Measurements from ENCODE around the gene SSBP3. TPM values are rescaled to one million over a fixed set of nuclear protein-coding genes. Genes with fewer than 3 reads are reported as not detected.

The SSBP3 gene
- total and polyA plus RNA-seq, 9 of the 15 experiments (the other 6 are each of a cell fraction or from before 2014, with no cell fraction given), result 8.7 to 108 (median 33.8) TPM

DNA sequence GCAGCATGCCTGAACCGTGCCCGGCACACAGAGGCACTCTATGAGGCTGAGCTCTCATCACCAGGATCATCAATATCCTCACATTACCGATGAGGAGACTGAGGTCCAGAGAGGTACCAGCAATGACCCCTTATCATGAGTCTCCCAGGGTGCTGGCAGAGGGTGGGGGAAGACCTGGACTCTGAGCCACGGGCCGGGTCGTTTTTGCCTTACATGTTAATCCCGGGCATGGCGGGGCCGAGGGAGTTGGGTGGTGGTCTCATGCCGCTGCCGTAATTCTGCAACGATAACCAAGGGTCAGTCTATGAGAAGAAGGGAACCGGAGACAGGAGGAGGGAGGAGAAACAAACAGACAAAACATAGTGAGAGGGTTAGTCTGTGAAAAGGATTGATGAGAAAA is 163.2 kb downstream of the SSBP3 start:
- Histone ChIP-seq H3K4me3 (no peak overlapping the region), H3K4me1 (replicated peaks in 1 of 2; ENCODE audit: control insufficient read depth in 2 of 2, insufficient read depth in 2 of 2, low read length in 2 of 2) (peaks cover 0 to under 1% of the 10 kb centered on the region in 2 experiments; a peak in 2 of 5 replicates), H3K79me2 (ENCODE audit: control insufficient read depth, insufficient read depth, low read length) (no peaks in the 10 kb centered on the region), H3K36me3 (ENCODE audit: control insufficient read depth, insufficient read depth, low read length) (peaks cover 78% of the 10 kb centered on the region), H2AFZ (ENCODE audit: low read depth, low read length) (no peak overlapping the region), H3K27me3 (ENCODE audit: control insufficient read depth in 2 of 2, insufficient read depth in 2 of 2, low read length in 2 of 2) (no peaks in the 10 kb centered on the region), H3K9me3 (replicated peaks; ENCODE audit: control insufficient read depth, insufficient read depth, low read depth, low read length) (no peaks in the 10 kb centered on the region), H4K20me1 (replicated peaks; ENCODE audit: control insufficient read depth, insufficient read depth, low read length) (peaks cover 3% of the 10 kb centered on the region; the same call in 1 of the 2 replicates), H3K27ac (ENCODE audit: extremely low read depth, low read depth, low read length) (no peak overlapping the region), H3K9me1 (ENCODE audit: control insufficient read depth, insufficient read depth, low read length) (no peaks in the 10 kb centered on the region), H3K9ac (ENCODE audit: insufficient read depth in 1 of 2, low read depth in 2 of 2, low read length in 2 of 2) (no peak overlapping the region), H3K4me2 (ENCODE audit: insufficient read depth, low read length) (no peak overlapping the region)
- CTCF ChIA-PET (ENCODE audit: low intra/inter-chr PET ratio), result no interaction called here
- ATAC-seq (no peak), FAIRE-seq (no peak), DNase-seq (ENCODE audit: extremely low read depth in 1 of 4, low spot score in 3 of 4) (no peak)
- in situ Hi-C loops (cut with MboI) (no loop called here), intact Hi-C loops (cut with micrococcal nuclease) (no loop called here)
- WGBS (ENCODE audit: insufficient coverage, low coverage, missing lambda C conversion rate), result 79% methylated on average over 10 of the region's 13 CpGs
- BruUV-seq (replicated peaks), result no TSS peak
- TF ChIP-seq RBM22 (IDR thresholded peaks at IDR 0.05; ENCODE audit: low read depth, low read length, poor library complexity, severe bottlenecking), result peak; percentile 14
- TF ChIP-seq, protein P1, sequence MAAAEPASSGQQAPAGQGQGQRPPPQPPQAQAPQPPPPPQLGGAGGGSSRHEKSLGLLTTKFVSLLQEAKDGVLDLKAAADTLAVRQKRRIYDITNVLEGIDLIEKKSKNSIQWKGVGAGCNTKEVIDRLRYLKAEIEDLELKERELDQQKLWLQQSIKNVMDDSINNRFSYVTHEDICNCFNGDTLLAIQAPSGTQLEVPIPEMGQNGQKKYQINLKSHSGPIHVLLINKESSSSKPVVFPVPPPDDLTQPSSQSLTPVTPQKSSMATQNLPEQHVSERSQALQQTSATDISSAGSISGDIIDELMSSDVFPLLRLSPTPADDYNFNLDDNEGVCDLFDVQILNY (CRISPR knock-in tag; IDR thresholded peaks at IDR 0.05), result no peak
- TF ChIP-seq BACH1 (tag; IDR thresholded peaks at IDR 0.05), result no peak
- POLR2A ChIA-PET, result no interaction called here

DNA sequence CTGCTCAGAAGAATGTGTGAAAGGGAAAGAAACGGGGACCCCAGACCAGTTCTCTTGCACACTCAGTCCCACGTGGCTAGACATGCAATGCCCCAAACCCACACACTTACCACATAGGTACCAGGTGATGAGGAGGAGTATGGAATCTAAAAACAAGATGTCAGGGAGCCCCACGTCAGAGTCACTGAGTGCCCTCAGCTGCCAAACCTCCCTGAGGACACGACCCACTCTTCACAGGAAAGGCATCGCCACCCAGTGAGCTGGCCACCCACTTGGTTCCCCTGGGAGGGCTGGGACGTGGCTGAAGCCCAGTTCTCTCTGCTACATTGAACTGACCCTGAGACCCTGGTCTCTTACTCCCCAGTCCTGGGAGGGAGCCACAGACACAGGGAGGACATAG is 164.8 kb downstream of the SSBP3 start:
- WGBS (ENCODE audit: insufficient coverage, low coverage, missing lambda C conversion rate), result 89% methylated on average over 6 of the region's 6 CpGs
- no peak for FAIRE-seq
- TF ChIP-seq, protein P2, sequence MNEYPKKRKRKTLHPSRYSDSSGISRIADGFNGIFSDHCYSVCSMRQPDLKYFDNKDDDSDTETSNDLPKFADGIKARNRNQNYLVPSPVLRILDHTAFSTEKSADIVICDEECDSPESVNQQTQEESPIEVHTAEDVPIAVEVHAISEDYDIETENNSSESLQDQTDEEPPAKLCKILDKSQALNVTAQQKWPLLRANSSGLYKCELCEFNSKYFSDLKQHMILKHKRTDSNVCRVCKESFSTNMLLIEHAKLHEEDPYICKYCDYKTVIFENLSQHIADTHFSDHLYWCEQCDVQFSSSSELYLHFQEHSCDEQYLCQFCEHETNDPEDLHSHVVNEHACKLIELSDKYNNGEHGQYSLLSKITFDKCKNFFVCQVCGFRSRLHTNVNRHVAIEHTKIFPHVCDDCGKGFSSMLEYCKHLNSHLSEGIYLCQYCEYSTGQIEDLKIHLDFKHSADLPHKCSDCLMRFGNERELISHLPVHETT (CRISPR knock-in tag; conservative IDR thresholded peaks at IDR 0.05 in 1 of 2, IDR thresholded peaks at IDR 0.05 in 1 of 2), result no peak
- TF ChIP-seq ZFX (CRISPR knock-in tag; IDR thresholded peaks at IDR 0.05) (no peak), ZNF311 (CRISPR knock-in tag; IDR thresholded peaks at IDR 0.05) (no peak), ZNF584 (CRISPR knock-in tag; IDR thresholded peaks at IDR 0.05; ENCODE audit: low read depth) (no peak), ETV5 (CRISPR knock-in tag; IDR thresholded peaks at IDR 0.05; ENCODE audit: low read depth) (no peak), RAD51 (IDR thresholded peaks at IDR 0.05; ENCODE audit: borderline replicate concordance, low read depth) (no peak)
- TF ChIP-seq, protein P3, sequence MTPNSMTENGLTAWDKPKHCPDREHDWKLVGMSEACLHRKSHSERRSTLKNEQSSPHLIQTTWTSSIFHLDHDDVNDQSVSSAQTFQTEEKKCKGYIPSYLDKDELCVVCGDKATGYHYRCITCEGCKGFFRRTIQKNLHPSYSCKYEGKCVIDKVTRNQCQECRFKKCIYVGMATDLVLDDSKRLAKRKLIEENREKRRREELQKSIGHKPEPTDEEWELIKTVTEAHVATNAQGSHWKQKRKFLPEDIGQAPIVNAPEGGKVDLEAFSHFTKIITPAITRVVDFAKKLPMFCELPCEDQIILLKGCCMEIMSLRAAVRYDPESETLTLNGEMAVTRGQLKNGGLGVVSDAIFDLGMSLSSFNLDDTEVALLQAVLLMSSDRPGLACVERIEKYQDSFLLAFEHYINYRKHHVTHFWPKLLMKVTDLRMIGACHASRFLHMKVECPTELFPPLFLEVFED (CRISPR knock-in tag; conservative IDR thresholded peaks at IDR 0.05), result no peak
- TF ChIP-seq, protein P4, sequence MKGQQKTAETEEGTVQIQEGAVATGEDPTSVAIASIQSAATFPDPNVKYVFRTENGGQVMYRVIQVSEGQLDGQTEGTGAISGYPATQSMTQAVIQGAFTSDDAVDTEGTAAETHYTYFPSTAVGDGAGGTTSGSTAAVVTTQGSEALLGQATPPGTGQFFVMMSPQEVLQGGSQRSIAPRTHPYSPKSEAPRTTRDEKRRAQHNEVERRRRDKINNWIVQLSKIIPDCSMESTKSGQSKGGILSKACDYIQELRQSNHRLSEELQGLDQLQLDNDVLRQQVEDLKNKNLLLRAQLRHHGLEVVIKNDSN (CRISPR knock-in tag; IDR thresholded peaks at IDR 0.05), result no peak

More for the DNA sequence above, 164.8 kb downstream of the SSBP3 start:
- no peaks in the 10 kb centered on the region; a peak in 1 of 5 replicates for H3K4me1 ChIP-seq (replicated peaks in 1 of 2; ENCODE audit: control insufficient read depth in 2 of 2, insufficient read depth in 2 of 2, low read length in 2 of 2)
- H2AFZ ChIP-seq (ENCODE audit: low read depth, low read length), result no peak overlapping the region
- peak overlapping the region in 1 of 2 experiments; percentile 4; a peak in 1 of 4 replicates for H3K9ac ChIP-seq (ENCODE audit: insufficient read depth in 1 of 2, low read depth in 2 of 2, low read length in 2 of 2)
- H4K20me1 ChIP-seq (replicated peaks; ENCODE audit: control insufficient read depth, insufficient read depth, low read length), result peaks cover 3% of the 10 kb centered on the region; the same call in 1 of the 2 replicates
- CTCF ChIA-PET (ENCODE audit: low intra/inter-chr PET ratio), result no interaction called here
- H3K27ac ChIP-seq (ENCODE audit: extremely low read depth, low read depth, low read length), result no peak overlapping the region
- H3K4me3 ChIP-seq, result no peak overlapping the region
- no peak overlapping the region for H3K4me2 ChIP-seq (ENCODE audit: insufficient read depth, low read length)
- intact Hi-C loops (cut with micrococcal nuclease), result no loop called here
- DNase-seq (ENCODE audit: extremely low read depth in 1 of 4, low spot score in 3 of 4), result no peak
- in situ Hi-C loops (cut with MboI), result no loop called here
- BruUV-seq (replicated peaks), result no TSS peak
- H3K9me3 ChIP-seq (replicated peaks; ENCODE audit: control insufficient read depth, insufficient read depth, low read depth, low read length), result no peaks in the 10 kb centered on the region
- no peaks in the 10 kb centered on the region for H3K27me3 ChIP-seq (ENCODE audit: control insufficient read depth in 2 of 2, insufficient read depth in 2 of 2, low read length in 2 of 2)
- H3K9me1 ChIP-seq (ENCODE audit: control insufficient read depth, insufficient read depth, low read length), result no peaks in the 10 kb centered on the region
- H3K36me3 ChIP-seq (ENCODE audit: control insufficient read depth, insufficient read depth, low read length), result peaks cover 80% of the 10 kb centered on the region
- no peak for ATAC-seq
- no peaks in the 10 kb centered on the region for H3K79me2 ChIP-seq (ENCODE audit: control insufficient read depth, insufficient read depth, low read length)
- POLR2A ChIA-PET, result interaction anchor here (0.7 kb wide), 1 partner anchor 11 kb away, joined by 3 read pairs; no protein-coding TSS in a partner anchor
